SJCRH30 (cell line): ENCODE data around the gene PIEZO1. TPM values are rescaled to one million over a fixed set of nuclear protein-coding genes. Genes with fewer than 3 reads are reported as not detected.

Source experiments
- DNase-seq, 2 experiments: peaks; one replicate each; pipeline ENCODE4 v3.0.0-alpha.2; 2015 to 2020
- H3K27ac ChIP-seq: fragments of 250-450 bp; sonication (Bioruptor Pico); 2 replicates; pipeline ENCODE4 v1.5.1; 2020; ENCODE audit warnings: mild to moderate bottlenecking, moderate library complexity
- H3K27me3 ChIP-seq: fragments of 250-450 bp; sonication (Bioruptor Pico); 2 replicates; pipeline ENCODE4 v1.5.1; 2020; ENCODE audit warnings: mild to moderate bottlenecking, moderate library complexity
- H3K36me3 ChIP-seq: fragments of 250-450 bp; sonication (Bioruptor Pico); 2 replicates; pipeline ENCODE4 v1.5.1; 2020; ENCODE audit warnings: mild to moderate bottlenecking, moderate library complexity
- H3K4me1 ChIP-seq: fragments of 250-450 bp; sonication (Bioruptor Pico); 2 replicates; pipeline ENCODE4 v1.5.1; 2020; ENCODE audit warnings: mild to moderate bottlenecking, moderate library complexity
- H3K4me3 ChIP-seq: fragments of 250-450 bp; sonication (Bioruptor Pico); 2 replicates; pipeline ENCODE4 v1.5.1; 2020; ENCODE audit warnings: mild to moderate bottlenecking, moderate library complexity
- H3K9me3 ChIP-seq: fragments of 250-450 bp; sonication (Bioruptor Pico); replicated peaks from 2 replicates; pipeline ENCODE4 v1.5.1; 2020; ENCODE audit warnings: mild to moderate bottlenecking, moderate library complexity
- total RNA-seq: library from RNA; depleted of rRNA; stranded (reverse); fragments of >200 nt; shearing (Covaris generic); gene quantifications from 2 replicates; pipeline ENCODE4 v1.2.3, GENCODE V29; 2014

The PIEZO1 gene
- total RNA-seq, 1 experiment from 2014 or later, result 28.1 TPM

GRCh38 chr16:88763502-88764053 lies 21.4 kb downstream of the PIEZO1 start:
- H3K4me1 ChIP-seq, result peaks cover 16% of the 10 kb centered on the region
- no peak for DNase-seq
- no peaks in the 10 kb centered on the region for H3K27me3 ChIP-seq
- no peak overlapping the region for H3K4me3 ChIP-seq
- H3K9me3 ChIP-seq, result no peaks in the 10 kb centered on the region
- no peaks in the 10 kb centered on the region for H3K36me3 ChIP-seq
- H3K27ac ChIP-seq, result no peak overlapping the region

GRCh38 chr16:88762941-88763340 lies 22.1 kb downstream of the PIEZO1 start:
- Histone ChIP-seq H3K9me3 (no peaks in the 10 kb centered on the region), H3K4me3 (no peak overlapping the region), H3K27me3 (no peaks in the 10 kb centered on the region), H3K4me1 (peaks cover 11% of the 10 kb centered on the region), H3K36me3 (no peaks in the 10 kb centered on the region), H3K27ac (no peak overlapping the region)
- no peak for DNase-seq

GRCh38 chr16:88762258-88762870 lies 22.7 kb downstream of the PIEZO1 start:
- DNase-seq, result no peak
- Histone ChIP-seq H3K9me3 (no peaks in the 10 kb centered on the region), H3K27ac (no peak overlapping the region), H3K4me3 (no peak overlapping the region), H3K4me1 (peaks cover 7% of the 10 kb centered on the region), H3K36me3 (no peaks in the 10 kb centered on the region), H3K27me3 (no peaks in the 10 kb centered on the region)

DNA sequence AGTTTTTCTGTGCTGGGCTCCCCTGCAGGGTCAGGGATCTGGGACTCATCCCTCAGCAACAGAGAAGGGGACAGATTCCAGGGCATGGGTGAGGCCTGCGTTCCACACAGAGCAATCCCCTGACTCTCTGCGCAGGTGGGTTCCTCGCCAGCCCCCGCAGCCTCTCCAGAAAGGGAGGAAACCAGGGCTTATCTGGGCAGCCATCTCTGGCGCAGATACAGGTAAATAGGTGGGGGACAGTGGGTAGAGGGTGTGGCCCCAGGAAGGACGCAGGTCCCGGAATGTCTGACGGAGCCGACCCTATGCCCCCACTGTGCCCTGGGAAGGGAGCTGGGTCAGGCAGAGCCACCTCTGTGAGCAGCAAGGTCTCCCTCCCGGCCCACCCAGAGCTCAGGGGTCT lies 23.2 kb downstream of the PIEZO1 start:
- DNase-seq, result no peak
- Histone ChIP-seq H3K27ac (no peak overlapping the region), H3K36me3 (no peaks in the 10 kb centered on the region), H3K27me3 (no peaks in the 10 kb centered on the region), H3K4me3 (no peak overlapping the region), H3K4me1 (peaks cover 7% of the 10 kb centered on the region), H3K9me3 (no peaks in the 10 kb centered on the region)

DNA sequence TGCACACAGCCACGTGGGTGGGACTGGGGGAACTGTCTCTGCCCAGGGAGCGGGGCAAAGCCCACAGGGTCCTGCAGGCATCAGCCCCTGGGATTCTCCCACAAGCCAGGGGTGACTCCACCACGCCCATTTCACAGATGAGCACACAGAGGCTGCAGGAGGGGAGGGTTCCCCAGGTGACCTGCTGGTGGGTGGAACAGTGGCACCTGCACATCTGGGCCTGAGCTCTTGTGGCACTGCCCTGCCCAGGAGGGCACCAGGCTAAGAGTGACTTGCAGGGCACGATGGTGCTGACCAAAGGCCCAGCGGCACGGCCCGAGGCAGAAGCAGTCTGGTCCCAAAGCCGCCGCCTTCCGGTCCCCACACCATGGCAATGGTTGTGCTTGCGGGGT lies 23.9 kb downstream of the PIEZO1 start:
- Histone ChIP-seq H3K4me1 (peaks cover 7% of the 10 kb centered on the region), H3K27ac (no peak overlapping the region), H3K9me3 (no peaks in the 10 kb centered on the region), H3K27me3 (no peaks in the 10 kb centered on the region), H3K4me3 (no peak overlapping the region), H3K36me3 (no peaks in the 10 kb centered on the region)
- no peak for DNase-seq

DNA sequence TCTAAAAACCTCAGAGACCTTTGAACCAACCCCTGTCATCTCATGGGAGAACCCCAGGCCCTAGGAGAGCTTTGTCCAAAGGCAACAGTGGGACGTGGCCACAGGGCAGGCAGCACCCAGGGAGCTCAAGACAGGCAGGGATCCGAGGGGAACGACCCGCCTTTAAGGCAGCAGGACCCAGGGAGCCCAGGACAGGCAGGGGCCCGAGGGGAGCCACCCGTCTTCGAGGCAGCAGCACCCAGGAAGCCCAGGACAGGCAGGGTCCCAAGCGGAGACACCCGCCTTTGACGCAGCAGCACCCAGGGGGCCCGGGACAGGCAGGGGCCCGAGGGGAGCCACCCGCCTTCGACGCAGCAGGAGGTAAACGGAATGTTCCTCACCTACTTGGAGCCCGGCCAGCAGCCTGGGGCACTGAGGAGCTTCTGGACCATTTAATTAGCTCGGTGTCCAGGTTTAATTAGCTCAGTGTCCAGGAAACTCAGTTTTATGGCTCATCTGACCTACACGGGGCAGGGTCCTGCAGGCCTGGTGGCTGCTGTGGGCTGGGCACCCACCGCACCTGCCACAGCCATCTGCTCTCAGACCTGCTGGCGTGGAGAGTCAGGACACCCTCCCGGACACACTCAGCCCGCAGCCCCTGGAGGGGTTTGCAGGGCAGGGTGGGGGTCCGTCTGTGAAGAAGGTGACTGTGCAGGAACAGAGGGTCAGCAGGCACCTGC lies 24.4 kb downstream of the PIEZO1 start:
- DNase-seq, result no peak

DNA sequence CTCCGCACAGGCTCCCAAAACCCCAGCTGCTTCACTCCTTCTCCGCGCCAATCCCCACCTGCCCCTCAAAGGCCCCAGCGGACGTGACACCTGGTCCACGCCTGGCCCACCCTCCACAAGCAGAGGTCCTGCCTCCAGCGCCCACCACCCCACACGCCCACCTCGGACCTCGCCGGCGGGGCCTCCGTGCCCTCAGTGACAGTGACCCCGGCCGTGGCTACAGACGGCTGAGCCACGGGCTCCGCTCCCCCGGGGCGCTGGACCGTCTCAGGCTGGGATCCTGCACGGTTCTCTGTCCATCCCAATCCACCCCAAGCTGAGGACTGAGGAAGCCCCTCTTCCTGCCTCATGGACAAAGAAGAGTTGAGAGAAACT lies 25.1 kb downstream of the PIEZO1 start:
- Histone ChIP-seq H3K36me3 (no peaks in the 10 kb centered on the region), H3K27me3 (no peaks in the 10 kb centered on the region), H3K27ac (no peak overlapping the region)

More for the DNA sequence above, 24.4 kb downstream of the PIEZO1 start:
- Histone ChIP-seq H3K9me3 (no peaks in the 10 kb centered on the region), H3K36me3 (no peaks in the 10 kb centered on the region), H3K4me3 (no peak overlapping the region), H3K4me1 (peaks cover 7% of the 10 kb centered on the region), H3K27ac (no peak overlapping the region), H3K27me3 (no peaks in the 10 kb centered on the region)

DNA sequence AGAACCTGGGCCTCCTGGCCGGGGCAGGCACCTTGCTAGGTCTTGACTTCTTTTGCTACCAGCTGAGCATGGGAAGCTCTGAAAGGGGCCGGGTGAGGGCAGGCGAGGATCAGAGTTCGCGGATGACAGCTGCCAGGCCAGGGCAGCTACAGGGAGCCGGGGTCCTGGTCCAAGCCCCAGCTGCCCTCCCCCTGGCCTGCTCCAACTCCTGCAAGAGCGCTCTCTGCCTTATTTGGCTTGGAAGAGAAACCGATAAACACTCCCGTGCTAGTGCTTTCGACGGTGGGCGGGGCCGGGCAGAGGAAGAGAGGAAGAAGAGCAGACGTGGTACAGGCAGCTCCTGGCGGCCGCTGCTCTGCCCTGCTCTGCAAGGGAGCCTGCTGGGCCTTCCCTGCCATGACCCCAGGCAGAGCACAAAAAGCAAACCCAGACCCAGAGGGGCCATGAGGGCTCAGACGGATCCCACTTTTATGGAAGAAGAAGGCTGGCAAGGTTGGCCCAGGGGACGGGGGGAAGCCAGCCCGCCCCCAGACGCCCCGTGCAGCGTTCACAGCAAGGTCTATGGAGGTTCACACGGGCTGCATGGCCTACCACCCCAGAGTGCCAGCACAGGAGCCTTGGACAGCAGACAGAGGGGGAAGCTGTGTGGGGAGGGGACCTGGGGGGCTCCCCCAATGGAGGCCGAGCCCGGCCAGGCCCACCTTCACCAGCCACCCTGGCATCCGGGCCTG lies 25.6 kb downstream of the PIEZO1 start:
- no peaks in the 10 kb centered on the region for H3K27me3 ChIP-seq
- H3K4me1 ChIP-seq, result peaks cover 18% of the 10 kb centered on the region
- no peaks in the 10 kb centered on the region for H3K36me3 ChIP-seq
- no peaks in the 10 kb centered on the region for H3K9me3 ChIP-seq
- H3K4me3 ChIP-seq, result no peak overlapping the region
- H3K27ac ChIP-seq, result no peak overlapping the region
- DNase-seq, result peak; percentile 56 to 60

More for the DNA sequence above, 25.1 kb downstream of the PIEZO1 start:
- Histone ChIP-seq H3K4me3 (no peak overlapping the region), H3K4me1 (peaks cover 14% of the 10 kb centered on the region), H3K9me3 (no peaks in the 10 kb centered on the region)
- no peak for DNase-seq

GRCh38 chr16:88758944-88759244 lies 26.1 kb downstream of the PIEZO1 start:
- no peak for DNase-seq
- H3K27me3 ChIP-seq, result no peaks in the 10 kb centered on the region
- H3K36me3 ChIP-seq, result no peaks in the 10 kb centered on the region
- peaks cover 23% of the 10 kb centered on the region for H3K4me1 ChIP-seq
- H3K9me3 ChIP-seq, result no peaks in the 10 kb centered on the region
- H3K4me3 ChIP-seq, result no peak overlapping the region
- no peak overlapping the region for H3K27ac ChIP-seq

GRCh38 chr16:88758227-88758943 lies 26.6 kb downstream of the PIEZO1 start:
- DNase-seq, result no peak
- Histone ChIP-seq H3K36me3 (no peaks in the 10 kb centered on the region), H3K9me3 (no peaks in the 10 kb centered on the region), H3K4me3 (no peak overlapping the region), H3K4me1 (peaks cover 23% of the 10 kb centered on the region), H3K27ac (no peak overlapping the region), H3K27me3 (no peaks in the 10 kb centered on the region)

GRCh38 chr16:88755745-88756443 lies 29.1 kb downstream of the PIEZO1 start:
- Histone ChIP-seq H3K4me1 (peaks cover 23% of the 10 kb centered on the region), H3K9me3 (no peaks in the 10 kb centered on the region), H3K27ac (no peak overlapping the region), H3K27me3 (no peaks in the 10 kb centered on the region), H3K4me3 (no peak overlapping the region), H3K36me3 (no peaks in the 10 kb centered on the region)
- DNase-seq, result no peak

- H3K9me3 ChIP-seq, result no peaks in the 10 kb centered on the region
- H3K27me3 ChIP-seq, result no peaks in the 10 kb centered on the region
- peaks cover 23% of the 10 kb centered on the region for H3K4me1 ChIP-seq
- H3K27ac ChIP-seq, result no peak overlapping the region
- H3K36me3 ChIP-seq, result no peaks in the 10 kb centered on the region
- peak; percentile 49 to 69 for DNase-seq
- H3K4me3 ChIP-seq, result no peak overlapping the region
Observed at GRCh38 chr16:88754912-88755744, 29.9 kb downstream of the PIEZO1 start.

DNA sequence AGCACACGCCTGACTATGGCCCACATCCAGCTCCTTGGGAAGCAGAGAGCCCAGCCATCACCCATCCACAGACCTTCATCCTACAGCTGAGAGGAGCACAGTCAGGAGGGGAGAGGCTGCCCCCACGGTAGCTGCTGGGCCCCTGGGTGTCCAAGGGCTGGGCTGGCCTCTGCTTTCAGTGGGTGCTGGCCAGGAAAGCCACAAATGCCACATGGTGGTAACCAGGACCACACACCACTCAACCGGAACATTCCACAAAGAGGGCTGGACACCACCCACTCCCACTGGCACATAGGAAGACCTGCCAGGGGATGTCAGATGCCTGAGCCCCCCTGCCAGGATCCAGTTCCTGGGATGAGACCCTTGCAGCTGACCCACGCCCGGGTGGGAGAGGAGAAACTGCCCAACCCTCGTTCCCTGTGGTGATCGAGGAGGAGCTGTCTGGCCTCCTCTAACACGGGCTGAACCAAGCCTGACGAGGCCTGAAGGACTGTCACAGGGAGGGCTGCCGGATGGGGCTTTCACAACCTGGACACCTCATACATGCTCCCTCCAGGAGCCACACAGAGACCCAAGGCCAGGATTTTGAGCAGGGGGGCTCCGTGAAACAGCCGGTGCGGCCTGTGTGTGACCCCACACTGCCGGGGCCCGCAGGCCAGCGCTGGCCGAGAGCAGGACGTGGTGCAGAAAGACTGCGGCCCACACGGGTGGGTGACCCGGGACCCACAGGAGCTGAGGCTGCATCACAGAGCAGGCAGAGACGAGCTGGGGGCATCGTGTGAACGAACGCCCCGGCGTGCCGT lies 30.7 kb downstream of the PIEZO1 start:
- no peaks in the 10 kb centered on the region for H3K9me3 ChIP-seq
- no peaks in the 10 kb centered on the region for H3K27me3 ChIP-seq
- H3K27ac ChIP-seq, result no peak overlapping the region
- no peaks in the 10 kb centered on the region for H3K36me3 ChIP-seq
- H3K4me3 ChIP-seq, result no peak overlapping the region
- DNase-seq, result no peak
- peaks cover 20% of the 10 kb centered on the region for H3K4me1 ChIP-seq
